H9 (cell line): ENCODE measurements around the gene MGST1. TPM values are rescaled to one million over a fixed set of nuclear protein-coding genes. Genes with fewer than 3 reads are reported as not detected.

ENCODE experiments used
- DNase-seq: peaks from one replicate; pipeline ENCODE4 v3.0.0-alpha.2; 2017
- H2AFZ ChIP-seq: one replicate; pipeline ENCODE4 v1.6.1; 2013; ENCODE audit warnings: mild to moderate bottlenecking, low read length, control low read depth, moderate library complexity
- H2AK5ac ChIP-seq: 2 replicates; pipeline ENCODE4 v1.6.1; 2013; ENCODE audit warnings: low read length, control low read depth, mixed read lengths; ENCODE audit not compliant: insufficient read length
- H2BK120ac ChIP-seq: one replicate; pipeline ENCODE4 v1.6.1; 2013; ENCODE audit warnings: low read depth, mild to moderate bottlenecking, low read length, control low read depth, inconsistent platforms; ENCODE audit not compliant: poor library complexity, severe bottlenecking
- H2BK12ac ChIP-seq: 2 replicates; pipeline ENCODE4 v1.6.1; 2013; ENCODE audit warnings: low read length, control low read depth, mixed read lengths, low read depth; ENCODE audit not compliant: insufficient read length
- H2BK15ac ChIP-seq: 2 replicates; pipeline ENCODE4 v1.6.1; 2013; ENCODE audit warnings: low read depth, low read length, control low read depth
- H2BK20ac ChIP-seq: one replicate; pipeline ENCODE4 v1.6.1; 2013; ENCODE audit warnings: low read depth, mild to moderate bottlenecking, low read length, control low read depth, inconsistent platforms; ENCODE audit not compliant: poor library complexity, severe bottlenecking
- H2BK5ac ChIP-seq: 2 replicates; pipeline ENCODE4 v1.6.1; 2013; ENCODE audit warnings: low read length, control low read depth, mixed read lengths; ENCODE audit not compliant: insufficient read length
- H3K14ac ChIP-seq: 2 replicates; pipeline ENCODE4 v1.6.1; 2013; ENCODE audit warnings: low read length, control low read depth; ENCODE audit not compliant: insufficient read depth
- H3K18ac ChIP-seq: 2 replicates; pipeline ENCODE4 v1.6.1; 2013; ENCODE audit warnings: low read depth, mild to moderate bottlenecking, mixed read lengths, low read length, control low read depth; ENCODE audit not compliant: insufficient read length
- H3K23ac ChIP-seq: 2 replicates; pipeline ENCODE4 v1.6.1; 2013; ENCODE audit warnings: low read length, control low read depth, mixed read lengths, low read depth; ENCODE audit not compliant: insufficient read length
- H3K23me2 ChIP-seq: 2 replicates; pipeline ENCODE4 v1.6.1; 2013; ENCODE audit warnings: low read depth, mild to moderate bottlenecking, mixed read lengths, low read length, control low read depth; ENCODE audit not compliant: insufficient read length, poor library complexity, severe bottlenecking
- H3K27ac ChIP-seq: 2 replicates; pipeline ENCODE4 v1.5.1; 2013; ENCODE audit warnings: low read length, control low read depth, mixed read lengths, low read depth; ENCODE audit not compliant: insufficient read length
- H3K27me3 ChIP-seq: 2 replicates; pipeline ENCODE4 v1.6.1; 2013; ENCODE audit warnings: low read length, control low read depth, inconsistent platforms; ENCODE audit not compliant: insufficient read depth
- H3K4ac ChIP-seq: 2 replicates; pipeline ENCODE4 v1.6.1; 2013; ENCODE audit warnings: low read depth, mild to moderate bottlenecking, control low read depth, inconsistent platforms, low read length, moderate library complexity
- H3K4me1 ChIP-seq: 2 replicates; pipeline ENCODE4 v1.6.1; 2013; ENCODE audit warnings: low read length, control low read depth, inconsistent platforms; ENCODE audit not compliant: insufficient read depth
- H3K4me2 ChIP-seq: 2 replicates; pipeline ENCODE4 v1.6.1; 2013; ENCODE audit warnings: low read length, control low read depth, mixed read lengths; ENCODE audit not compliant: insufficient read length, insufficient read depth
- H3K56ac ChIP-seq: 2 replicates; pipeline ENCODE4 v1.6.1; 2013; ENCODE audit warnings: low read depth, mild to moderate bottlenecking, mixed read lengths, low read length, control low read depth; ENCODE audit not compliant: insufficient read length
- H3K79me1 ChIP-seq: 2 replicates; pipeline ENCODE4 v1.6.1; 2013; ENCODE audit warnings: low read depth, mild to moderate bottlenecking, moderate library complexity, low read length, control low read depth, inconsistent platforms; ENCODE audit not compliant: insufficient read depth, poor library complexity, severe bottlenecking
- H3K79me2 ChIP-seq: 2 replicates; pipeline ENCODE4 v1.6.1; 2013; ENCODE audit warnings: low read length, control low read depth, inconsistent platforms; ENCODE audit not compliant: insufficient read depth
- H3K9ac ChIP-seq: 2 replicates; pipeline ENCODE4 v1.6.1; 2013; ENCODE audit warnings: low read length, control low read depth, mixed read lengths; ENCODE audit not compliant: insufficient read length; ENCODE audit errors: extremely low read depth
- H3K9me3 ChIP-seq: one replicate; pipeline ENCODE4 v1.6.1; 2013; ENCODE audit warnings: low read depth, low read length, inconsistent platforms; ENCODE audit not compliant: control insufficient read depth
- H3T11ph ChIP-seq: one replicate; pipeline ENCODE4 v1.6.1; 2013; ENCODE audit warnings: mild to moderate bottlenecking, low read length, control low read depth, inconsistent platforms
- H4K20me1 ChIP-seq: one replicate; pipeline ENCODE4 v1.6.1; 2013; ENCODE audit not compliant: control insufficient read depth, insufficient read length, insufficient read depth
- H4K5ac ChIP-seq: 2 replicates; pipeline ENCODE4 v1.6.1; 2013; ENCODE audit warnings: low read depth, mild to moderate bottlenecking, mixed read lengths, low read length, control low read depth; ENCODE audit not compliant: insufficient read length
- H4K8ac ChIP-seq: replicated peaks from 2 replicates; pipeline ENCODE4 v1.6.1; 2013; ENCODE audit warnings: low read length, control low read depth, mixed read lengths, low read depth; ENCODE audit not compliant: insufficient read length
- H4K91ac ChIP-seq: 2 replicates; pipeline ENCODE4 v1.6.1; 2013; ENCODE audit warnings: low read depth, mild to moderate bottlenecking, moderate library complexity, mixed read lengths, low read length, control low read depth; ENCODE audit not compliant: insufficient read length
- H3K27ac Mint-ChIP-seq, 3 experiments: 2 replicates in 2 of 3; 3 replicates in 1 of 3; pipeline ENCODE4 v1.8.0; 2020 to 2021; ENCODE audit warnings: mixed read lengths in 3 of 3, mild to moderate bottlenecking in 1 of 3, moderate library complexity in 1 of 3
- H3K27me3 Mint-ChIP-seq: 2 replicates; pipeline ENCODE4 v1.8.0; 2021; ENCODE audit warnings: low read depth, mild to moderate bottlenecking, moderate library complexity, mixed read lengths
- H3K36me3 Mint-ChIP-seq, 3 experiments: 2 replicates in 2 of 3; 3 replicates in 1 of 3; pipeline ENCODE4 v1.8.0; 2020 to 2021; ENCODE audit warnings: low read depth in 3 of 3, mixed read lengths in 3 of 3; ENCODE audit not compliant: insufficient read depth in 1 of 3
- H3K4me1 Mint-ChIP-seq, 2 experiments: 2 replicates each; pipeline ENCODE4 v1.8.0; 2020; ENCODE audit warnings: mixed read lengths in 2 of 2
- H3K4me3 Mint-ChIP-seq, 2 experiments: 2 replicates in 1 of 2; 3 replicates in 1 of 2; pipeline ENCODE4 v1.8.0; 2020 to 2021; ENCODE audit warnings: mild to moderate bottlenecking in 2 of 2, mixed read lengths in 2 of 2, moderate library complexity in 1 of 2
- H3K9me3 Mint-ChIP-seq, 2 experiments: 2 replicates in 1 of 2; 3 replicates in 1 of 2; pipeline ENCODE4 v1.8.0; 2020; ENCODE audit warnings: mild to moderate bottlenecking in 2 of 2, mixed read lengths in 2 of 2, moderate library complexity in 1 of 2
- CTCF ChIP-seq: fragments of 200-600 bp; sonication (generic); conservative IDR thresholded peaks from 3 replicates; pipeline ENCODE4 v1.8.0; 2021; ENCODE audit warnings: antibody characterized with exemption, mild to moderate bottlenecking
- WGBS: extraction: QIAGEN DNeasy Blood & Tissue Kit; methylation state at CpG from one replicate; pipeline ENCODE4 v1.1.7; 2013; ENCODE audit warnings: missing lambda C conversion rate, low lambda C conversion rate, mixed read lengths; ENCODE audit not compliant: insufficient read length; ENCODE audit errors: extremely low coverage; 5-methylcytosine and 5-hydroxymethylcytosine counted together
- total RNA-seq: library from RNA; stranded (reverse); gene quantifications from 2 replicates; pipeline ENCODE4 v1.2.1, GENCODE V29; 2021

MGST1 gene
- total RNA-seq, 1 experiment from 2014 or later: 235 TPM

GRCh38 chr12:16324272-16324671 is 23.2 kb upstream of the MGST1 start:
- Histone ChIP-seq H3K79me2 (no peaks in the 10 kb centered on the region), H2BK15ac (no peak overlapping the region), H3K79me1 (no peaks in the 10 kb centered on the region), H3K56ac (no peak overlapping the region), H3K23ac (no peak overlapping the region), H2AK5ac (no peak overlapping the region), H2BK12ac (no peak overlapping the region), H3K18ac (no peak overlapping the region), H3K23me2 (no peaks in the 10 kb centered on the region), H4K5ac (no peak overlapping the region), H3K27ac (no peak overlapping the region), H3K9ac (no peak overlapping the region), H3K27me3 (no peaks in the 10 kb centered on the region), H4K20me1 (no peaks in the 10 kb centered on the region), H3K4me1 (no peaks in the 10 kb centered on the region), H2BK5ac (no peak overlapping the region), H2BK120ac (no peak overlapping the region), H3T11ph (no peak overlapping the region), H3K9me3 (no peaks in the 10 kb centered on the region), H3K4me2 (no peak overlapping the region), H2AFZ (no peak overlapping the region), H4K8ac (no peak overlapping the region), H4K91ac (no peak overlapping the region), H3K4ac (no peak overlapping the region), H2BK20ac (no peak overlapping the region), H3K14ac (no peak overlapping the region)
- WGBS: no CpG with 5 or more reads among the region's 5 CpGs
- H3K9me3 Mint-ChIP-seq: peaks cover 4 to 8% of the 10 kb centered on the region in 2 experiments; a peak in 4 of 5 replicates
- H3K4me3 Mint-ChIP-seq: no peak overlapping the region
- no peak for DNase-seq
- no peak for TF ChIP-seq CTCF
- H3K27me3 Mint-ChIP-seq: no peaks in the 10 kb centered on the region
- no peak overlapping the region for H3K27ac Mint-ChIP-seq
- H3K36me3 Mint-ChIP-seq: no peaks in the 10 kb centered on the region; a peak in 1 of 7 replicates
- H3K4me1 Mint-ChIP-seq: peaks cover 4 to 6% of the 10 kb centered on the region in 2 experiments; a peak in 2 of 4 replicates
